Activated naive CD4-positive, alpha-beta T cell treated with anti-CD3 and anti-CD28 coated beads, Interleukin-2, amount 50 U/mL, for 24 hours (primary cell): ENCODE measurements around the gene MUL1.

Experiments used
- H3K27ac Mint-ChIP-seq: one replicate; pipeline ENCODE4 v1.8.0; 2021; ENCODE audit warnings: mild to moderate bottlenecking, mixed read lengths
- H3K27me3 Mint-ChIP-seq: one replicate; pipeline ENCODE4 v1.8.0; 2021; ENCODE audit warnings: mixed read lengths
- H3K36me3 Mint-ChIP-seq: one replicate; pipeline ENCODE4 v1.8.0; 2021; ENCODE audit warnings: mixed read lengths
- H3K4me1 Mint-ChIP-seq: one replicate; pipeline ENCODE4 v1.8.0; 2021; ENCODE audit warnings: mixed read lengths
- H3K4me3 Mint-ChIP-seq: one replicate; pipeline ENCODE4 v1.8.0; 2021; ENCODE audit warnings: mild to moderate bottlenecking, mixed read lengths
- H3K9me3 Mint-ChIP-seq: one replicate; pipeline ENCODE4 v1.8.0; 2021; ENCODE audit warnings: mixed read lengths

The MUL1 gene

GRCh38 chr1:20507564-20508410 lies at the start of gene MUL1:
Gene MUL1, minus strand, starts transcription at chr1:20508151. Its CDS starts 127 bp downstream, at chr1:20508024.
- H3K4me1 Mint-ChIP-seq = peaks cover 30% of the 10 kb centered on the region
- H3K36me3 Mint-ChIP-seq = no peaks in the 10 kb centered on the region
- H3K9me3 Mint-ChIP-seq = no peaks in the 10 kb centered on the region
- peaks cover 2% of the 10 kb centered on the region for H3K27me3 Mint-ChIP-seq
- H3K27ac Mint-ChIP-seq = peak within 1 kb of the TSS; percentile 93
- peak within 1 kb of the TSS; percentile 93 for H3K4me3 Mint-ChIP-seq

GRCh38 chr1:20555758-20556120 lies 47.8 kb upstream of the MUL1 start:
- H3K9me3 Mint-ChIP-seq = no peaks in the 10 kb centered on the region
- H3K4me3 Mint-ChIP-seq = no peak overlapping the region
- peaks cover 14% of the 10 kb centered on the region for H3K27me3 Mint-ChIP-seq
- no peaks in the 10 kb centered on the region for H3K4me1 Mint-ChIP-seq
- H3K27ac Mint-ChIP-seq = no peak overlapping the region
- H3K36me3 Mint-ChIP-seq = no peaks in the 10 kb centered on the region

GRCh38 chr1:20555025-20555757 lies 47.2 kb upstream of the MUL1 start:
- peaks cover 14% of the 10 kb centered on the region for H3K27me3 Mint-ChIP-seq
- H3K36me3 Mint-ChIP-seq = no peaks in the 10 kb centered on the region
- H3K4me3 Mint-ChIP-seq = no peak overlapping the region
- H3K27ac Mint-ChIP-seq = no peak overlapping the region
- no peaks in the 10 kb centered on the region for H3K9me3 Mint-ChIP-seq
- no peaks in the 10 kb centered on the region for H3K4me1 Mint-ChIP-seq

- no peaks in the 10 kb centered on the region for H3K9me3 Mint-ChIP-seq
- H3K36me3 Mint-ChIP-seq = no peaks in the 10 kb centered on the region
- no peak overlapping the region for H3K4me3 Mint-ChIP-seq
- H3K4me1 Mint-ChIP-seq = no peaks in the 10 kb centered on the region
- no peak overlapping the region for H3K27ac Mint-ChIP-seq
- peaks cover 16% of the 10 kb centered on the region for H3K27me3 Mint-ChIP-seq
These were observed 44.9 kb upstream of the MUL1 start for GRCh38 chr1:20552728-20553445.

GRCh38 chr1:20551945-20552727 lies 44.2 kb upstream of the MUL1 start, which contains the start of gene FAM43B:
Gene FAM43B, plus strand, starts transcription at chr1:20552573. Its CDS starts 401 bp downstream, at chr1:20552974.
- no peaks in the 10 kb centered on the region for H3K4me1 Mint-ChIP-seq
- no peak within 1 kb of the TSS for H3K4me3 Mint-ChIP-seq
- H3K27ac Mint-ChIP-seq = no peak within 1 kb of the TSS
- H3K36me3 Mint-ChIP-seq = no peaks in the 10 kb centered on the region
- peaks cover 16% of the 10 kb centered on the region for H3K27me3 Mint-ChIP-seq
- H3K9me3 Mint-ChIP-seq = no peaks in the 10 kb centered on the region

- Mint-ChIP-seq H3K9me3 (no peaks in the 10 kb centered on the region), H3K27me3 (peaks cover 19% of the 10 kb centered on the region), H3K4me3 (no peak overlapping the region), H3K27ac (no peak overlapping the region), H3K36me3 (no peaks in the 10 kb centered on the region), H3K4me1 (no peaks in the 10 kb centered on the region)
These were observed 43.2 kb upstream of the MUL1 start for GRCh38 chr1:20551161-20551560.

- Mint-ChIP-seq H3K27me3 (peaks cover 23% of the 10 kb centered on the region), H3K4me1 (no peaks in the 10 kb centered on the region), H3K9me3 (no peaks in the 10 kb centered on the region), H3K27ac (no peak overlapping the region), H3K4me3 (no peak overlapping the region), H3K36me3 (no peaks in the 10 kb centered on the region)
These were observed 38.7 kb upstream of the MUL1 start for GRCh38 chr1:20546637-20547036.

- H3K27ac Mint-ChIP-seq = no peak overlapping the region
- peaks cover 13% of the 10 kb centered on the region for H3K27me3 Mint-ChIP-seq
- H3K4me3 Mint-ChIP-seq = no peak overlapping the region
- no peaks in the 10 kb centered on the region for H3K4me1 Mint-ChIP-seq
- H3K9me3 Mint-ChIP-seq = no peaks in the 10 kb centered on the region
- no peaks in the 10 kb centered on the region for H3K36me3 Mint-ChIP-seq
These were observed 32.3 kb upstream of the MUL1 start for GRCh38 chr1:20540281-20540680.

GRCh38 chr1:20538760-20539551 lies 31.0 kb upstream of the MUL1 start:
- H3K36me3 Mint-ChIP-seq = no peaks in the 10 kb centered on the region
- no peak overlapping the region for H3K27ac Mint-ChIP-seq
- no peak overlapping the region for H3K4me3 Mint-ChIP-seq
- peaks cover 16% of the 10 kb centered on the region for H3K27me3 Mint-ChIP-seq
- no peaks in the 10 kb centered on the region for H3K9me3 Mint-ChIP-seq
- no peaks in the 10 kb centered on the region for H3K4me1 Mint-ChIP-seq

GRCh38 chr1:20538227-20538626 lies 30.3 kb upstream of the MUL1 start:
- no peaks in the 10 kb centered on the region for H3K36me3 Mint-ChIP-seq
- H3K27me3 Mint-ChIP-seq = peaks cover 18% of the 10 kb centered on the region
- no peak overlapping the region for H3K27ac Mint-ChIP-seq
- H3K9me3 Mint-ChIP-seq = no peaks in the 10 kb centered on the region
- H3K4me1 Mint-ChIP-seq = no peaks in the 10 kb centered on the region
- no peak overlapping the region for H3K4me3 Mint-ChIP-seq

- H3K36me3 Mint-ChIP-seq = no peaks in the 10 kb centered on the region
- no peaks in the 10 kb centered on the region for H3K9me3 Mint-ChIP-seq
- no peak overlapping the region for H3K27ac Mint-ChIP-seq
- H3K27me3 Mint-ChIP-seq = peaks cover 18% of the 10 kb centered on the region
- H3K4me3 Mint-ChIP-seq = no peak overlapping the region
- no peaks in the 10 kb centered on the region for H3K4me1 Mint-ChIP-seq
These were observed 26.9 kb upstream of the MUL1 start for GRCh38 chr1:20534659-20535417.

GRCh38 chr1:20533635-20534034 lies 25.7 kb upstream of the MUL1 start:
- H3K36me3 Mint-ChIP-seq = no peaks in the 10 kb centered on the region
- H3K27ac Mint-ChIP-seq = no peak overlapping the region
- no peak overlapping the region for H3K4me3 Mint-ChIP-seq
- H3K9me3 Mint-ChIP-seq = no peaks in the 10 kb centered on the region
- H3K27me3 Mint-ChIP-seq = peaks cover 23% of the 10 kb centered on the region
- no peaks in the 10 kb centered on the region for H3K4me1 Mint-ChIP-seq

- H3K27me3 Mint-ChIP-seq = peaks cover 29% of the 10 kb centered on the region
- no peaks in the 10 kb centered on the region for H3K4me1 Mint-ChIP-seq
These were observed 22.9 kb upstream of the MUL1 start for GRCh38 chr1:20530901-20531300.

GRCh38 chr1:20530306-20530705 lies 22.4 kb upstream of the MUL1 start:
- H3K27me3 Mint-ChIP-seq = peaks cover 29% of the 10 kb centered on the region
- H3K36me3 Mint-ChIP-seq = no peaks in the 10 kb centered on the region
- H3K27ac Mint-ChIP-seq = no peak overlapping the region
- H3K4me3 Mint-ChIP-seq = no peak overlapping the region
- H3K4me1 Mint-ChIP-seq = no peaks in the 10 kb centered on the region
- H3K9me3 Mint-ChIP-seq = no peaks in the 10 kb centered on the region

More at GRCh38 chr1:20530901-20531300, 22.9 kb upstream of the MUL1 start:
- Mint-ChIP-seq H3K9me3 (no peaks in the 10 kb centered on the region), H3K36me3 (no peaks in the 10 kb centered on the region), H3K4me3 (no peak overlapping the region), H3K27ac (no peak overlapping the region)
